Breast epithelium (tissue), 4 donors: ENCODE measurements around the gene BNC2. TPM values are rescaled to one million over a fixed set of nuclear protein-coding genes. Genes with fewer than 3 reads are reported as not detected.
"Not testable (repeated sequence)": the region's sequence is repeated elsewhere in the genome, so short reads cannot be mapped to it uniquely, and the experiment has no call there.

Experiments used
- DNase-seq, 2 donors: peaks; one replicate each; pipeline ENCODE4 v3.0.0-alpha.2; 2019; ENCODE audit warnings: low spot score in 2 of 2
- H3K27ac ChIP-seq, 2 donors: fragments of 200-600 bp; sonication (generic) in 1 of 2; one replicate each; pipeline ENCODE4 v1.5.1; 2016 to 2019; ENCODE audit warnings: mild to moderate bottlenecking in 1 of 2
- H3K27me3 ChIP-seq, 2 donors: fragments of 200-600 bp; sonication (generic) in 1 of 2; one replicate each; pipeline versions ENCODE4 v1.5.1 to v1.6.0; 2017 to 2019; ENCODE audit warnings: control low read depth in 1 of 2, mild to moderate bottlenecking in 1 of 2
- H3K36me3 ChIP-seq: fragments of 200-600 bp; one replicate; pipeline ENCODE4 v1.5.1; 2019
- H3K4me1 ChIP-seq, 2 donors: fragments of 200-600 bp; sonication (generic); one replicate each; pipeline ENCODE4 v1.5.1; 2016 to 2019; ENCODE audit warnings: control low read depth in 1 of 2
- H3K4me3 ChIP-seq, 3 donors: fragments of 200-600 bp; sonication (generic); 1 replicate in 2 of 3; 2 replicates in 1 of 3; pipeline ENCODE4 v1.5.1; 2016 to 2019; ENCODE audit warnings: mild to moderate bottlenecking in 3 of 3, moderate library complexity in 2 of 3
- H3K9me3 ChIP-seq, 2 donors: fragments of 200-600 bp; sonication (generic) in 1 of 2; one replicate each; pipeline ENCODE4 v1.5.1; 2016 to 2019; ENCODE audit warnings: control low read depth in 1 of 2
- CTCF ChIP-seq, 3 donors: fragments of 450-650 bp; IDR thresholded peaks; one replicate each; pipeline ENCODE4 v1.5.1; 2016 to 2017; ENCODE audit warnings: antibody characterized with exemption in 3 of 3, mild to moderate bottlenecking in 3 of 3, moderate library complexity in 3 of 3
- POLR2A ChIP-seq: fragments of 450-650 bp; IDR thresholded peaks from one replicate; pipeline ENCODE4 v1.6.1; 2016; ENCODE audit warnings: antibody characterized with exemption, mild to moderate bottlenecking, moderate library complexity
- POLR2AphosphoS5 ChIP-seq, 3 donors: sonication (generic); formaldehyde crosslinking; IDR thresholded peaks; one replicate each; pipeline ENCODE4 v1.6.1; 2017; ENCODE audit warnings: antibody characterized with exemption in 3 of 3
- intact Hi-C: fragments of 100-400 bp; cut with DNase I; formaldehyde crosslinking; loops from one replicate; pipeline ENCODE4 v1.15.1; 2023; ENCODE audit warnings: low total_unique reads
- total RNA-seq, 3 donors: library from RNA; depleted of rRNA; stranded (reverse); fragments of >200 nt; gene quantifications; one replicate each; pipeline ENCODE4 v1.1.0, GENCODE V29; 2016

The BNC2 gene
- total RNA-seq, 3 donors from 2014 or later: 15.8 to 21.1 (median 17.0) TPM

GRCh38 chr9:16543686-16544085 is 326.8 kb downstream of the BNC2 start:
- TF ChIP-seq POLR2AphosphoS5 (IDR thresholded peaks at IDR 0.05) (no peak), CTCF (IDR thresholded peaks at IDR 0.05) (no peak), POLR2A (no peak)
- Histone ChIP-seq H3K4me1 (no peaks in the 10 kb centered on the region), H3K27ac (no peak overlapping the region), H3K9me3 (no peaks in the 10 kb centered on the region), H3K4me3 (no peak overlapping the region), H3K27me3 (no peaks in the 10 kb centered on the region), H3K36me3 (no peaks in the 10 kb centered on the region)
- no peak for DNase-seq
- intact Hi-C loops: no loop called here

GRCh38 chr9:16543225-16543624 is 327.2 kb downstream of the BNC2 start:
- Histone ChIP-seq H3K27me3 (no peaks in the 10 kb centered on the region), H3K4me3 (no peak overlapping the region), H3K9me3 (no peaks in the 10 kb centered on the region), H3K27ac (no peak overlapping the region), H3K4me1 (no peaks in the 10 kb centered on the region), H3K36me3 (no peaks in the 10 kb centered on the region)
- no peak for TF ChIP-seq POLR2AphosphoS5 (IDR thresholded peaks at IDR 0.05)
- no peak for TF ChIP-seq CTCF (IDR thresholded peaks at IDR 0.05)
- no peak for TF ChIP-seq POLR2A
- no peak for DNase-seq
- intact Hi-C loops: no loop called here

- H3K4me3 ChIP-seq: no peak overlapping the region
- no peaks in the 10 kb centered on the region for H3K27me3 ChIP-seq
- H3K9me3 ChIP-seq: no peaks in the 10 kb centered on the region
- H3K4me1 ChIP-seq: no peaks in the 10 kb centered on the region
- TF ChIP-seq POLR2AphosphoS5 (IDR thresholded peaks at IDR 0.05) (no peak), CTCF (IDR thresholded peaks at IDR 0.05) (no peak), POLR2A (no peak)
- H3K27ac ChIP-seq: no peak overlapping the region
- no peak for DNase-seq
- intact Hi-C loops: no loop called here
- no peaks in the 10 kb centered on the region for H3K36me3 ChIP-seq
Measured at GRCh38 chr9:16542290-16542689, 328.2 kb downstream of the BNC2 start.

- TF ChIP-seq POLR2AphosphoS5 (IDR thresholded peaks at IDR 0.05): no peak
- TF ChIP-seq POLR2A: no peak
- no peak for TF ChIP-seq CTCF (IDR thresholded peaks at IDR 0.05)
- H3K9me3 ChIP-seq: no peaks in the 10 kb centered on the region
- H3K4me3 ChIP-seq: no peak overlapping the region
- intact Hi-C loops: no loop called here
- DNase-seq: no peak
- no peaks in the 10 kb centered on the region for H3K36me3 ChIP-seq
- H3K27ac ChIP-seq: no peak overlapping the region
- H3K27me3 ChIP-seq: no peaks in the 10 kb centered on the region
- H3K4me1 ChIP-seq: no peaks in the 10 kb centered on the region
Measured at GRCh38 chr9:16540743-16541613, 329.5 kb downstream of the BNC2 start.

- H3K9me3 ChIP-seq, DNase-seq, H3K27me3 ChIP-seq, H3K36me3 ChIP-seq, H3K4me1 ChIP-seq, H3K4me3 ChIP-seq, intact Hi-C loops, H3K27ac ChIP-seq: not testable (repeated sequence)
Measured at GRCh38 chr9:16539626-16540025, 330.8 kb downstream of the BNC2 start.
